HEK293T (cell line): ENCODE results near the gene UBA5.

Experiments used
- CTCF ChIA-PET: fragments of 350-600 bp; formaldehyde crosslinking; extraction: SDS; loops from one replicate; lab custom pipeline; 2021; ENCODE audit warnings: antibody characterized with exemption, inconsistent platforms; lab: Yijun Ruan, JAX
- POLR2A ChIA-PET: fragments of 350-600 bp; formaldehyde crosslinking; extraction: SDS; loops from one replicate; lab custom pipeline; 2020; ENCODE audit warnings: antibody characterized with exemption, inconsistent platforms; lab: Yijun Ruan, JAX
- DNase-seq: peaks from one replicate; pipeline ENCODE4 v3.0.0; 2012; ENCODE audit warnings: mixed read lengths; ENCODE audit errors: extremely low spot score
- ARNT ChIP-seq: fragments of 450-650 bp; IDR thresholded peaks from 2 replicates; pipeline ENCODE4 v1.6.1; 2017; ENCODE audit warnings: mild to moderate bottlenecking
- BHLHE40 ChIP-seq: fragments of 450-650 bp; IDR thresholded peaks from 2 replicates; pipeline ENCODE4 v1.6.1; 2016; ENCODE audit warnings: mild to moderate bottlenecking, moderate library complexity, borderline replicate concordance
- CTBP1 ChIP-seq: fragments of 450-650 bp; IDR thresholded peaks from 2 replicates; pipeline ENCODE4 v1.6.1; 2016; ENCODE audit warnings: borderline replicate concordance
- ELF4 ChIP-seq: fragments of 450-650 bp; IDR thresholded peaks from 2 replicates; pipeline ENCODE4 v1.6.1; 2017; ENCODE audit warnings: antibody characterized with exemption
- FOXA1 ChIP-seq: fragments of 450-650 bp; IDR thresholded peaks from 2 replicates; pipeline ENCODE4 v1.6.1; 2016; ENCODE audit warnings: mild to moderate bottlenecking
- FOXM1 ChIP-seq: fragments of 450-650 bp; IDR thresholded peaks from 2 replicates; pipeline ENCODE4 v1.6.1; 2017; ENCODE audit warnings: mild to moderate bottlenecking, borderline replicate concordance
- HDGF ChIP-seq: fragments of 450-650 bp; IDR thresholded peaks from 2 replicates; pipeline ENCODE4 v1.6.1; 2017; ENCODE audit warnings: antibody characterized with exemption, borderline replicate concordance
- L3MBTL2 ChIP-seq: fragments of 450-650 bp; conservative IDR thresholded peaks from 2 replicates; pipeline ENCODE4 v1.6.1; 2016; ENCODE audit warnings: mild to moderate bottlenecking
- LEF1 ChIP-seq: fragments of 450-650 bp; IDR thresholded peaks from 2 replicates; pipeline ENCODE4 v1.6.1; 2017; ENCODE audit warnings: mild to moderate bottlenecking, borderline replicate concordance
- PKNOX1 ChIP-seq: fragments of 450-650 bp; IDR thresholded peaks from 2 replicates; pipeline ENCODE4 v1.6.1; 2016
- SP1 ChIP-seq: fragments of 450-650 bp; IDR thresholded peaks from 2 replicates; pipeline ENCODE4 v1.6.1; 2017
- SUZ12 ChIP-seq: fragments of 450-650 bp; IDR thresholded peaks from 2 replicates; pipeline ENCODE4 v1.6.1; 2016; ENCODE audit warnings: mild to moderate bottlenecking
- TARDBP ChIP-seq: fragments of 450-650 bp; IDR thresholded peaks from 2 replicates; pipeline ENCODE4 v1.6.1; 2016

The UBA5 gene

GRCh38 chr3:132723024-132723950 lies 63.2 kb downstream of the UBA5 start:
- TF ChIP-seq TARDBP (no peak), SP1 (no peak), ARNT (no peak), SUZ12 (no peak), CTBP1 (no peak), FOXA1 (no peak), HDGF (no peak), L3MBTL2 (no peak), LEF1 (no peak), ELF4 (no peak), FOXM1 (no peak), BHLHE40 (no peak)
- DNase-seq: no peak
- ChIA-PET POLR2A (interaction anchor here (0.7 kb wide), 1 partner anchor 690 kb away, joined by 3 read pairs; no protein-coding TSS in a partner anchor), CTCF (interaction anchor here (0.5 kb wide), 1 partner anchor 9 kb away, joined by 3 read pairs; no protein-coding TSS in a partner anchor)

GRCh38 chr3:132726341-132726823 lies 66.3 kb downstream of the UBA5 start:
- ChIA-PET CTCF (interaction anchor here (0.6 to 1.3 kb wide), 8 partner anchors 14 to 696 kb away, joined by 3 to 4 read pairs (median 3); no protein-coding TSS in a partner anchor), POLR2A (no interaction called here)
- no peak for TF ChIP-seq SP1
- TF ChIP-seq ARNT: no peak
- TF ChIP-seq PKNOX1: no peak
- no peak for TF ChIP-seq L3MBTL2
- TF ChIP-seq FOXA1: no peak
- peak; percentile 23 for DNase-seq
